VCaP (cell line): Measurements from ENCODE around the gene ASH1L.
"Not testable (repeated sequence)": the region's sequence is repeated elsewhere in the genome, so short reads cannot be mapped to it uniquely, and the experiment has no call there.

Experiments
- H3K27ac ChIP-seq: fragments of 450-650 bp; 2 replicates; pipeline ENCODE4 v1.5.1; 2017
- CTCF ChIP-seq: fragments of 450-650 bp; conservative IDR thresholded peaks from 2 replicates; pipeline ENCODE4 v1.5.1; 2017; ENCODE audit warnings: mild to moderate bottlenecking, moderate library complexity

The ASH1L gene

GRCh38 chr1:155296661-155297060 lies 265.9 kb downstream of the ASH1L start:
- no peak for TF ChIP-seq CTCF
- no peak overlapping the region for H3K27ac ChIP-seq

GRCh38 chr1:155295942-155296267 lies 266.7 kb downstream of the ASH1L start:
- H3K27ac ChIP-seq, result no peak overlapping the region
- TF ChIP-seq CTCF, result no peak

GRCh38 chr1:155295183-155295941 lies 267.2 kb downstream of the ASH1L start:
- H3K27ac ChIP-seq, result no peak overlapping the region
- TF ChIP-seq CTCF, result no peak

- TF ChIP-seq CTCF, result no peak
Observed at GRCh38 chr1:155294520-155295182, 268.0 kb downstream of the ASH1L start.

GRCh38 chr1:155293086-155293749 lies 269.4 kb downstream of the ASH1L start:
- no peak for TF ChIP-seq CTCF
- no peak overlapping the region for H3K27ac ChIP-seq

More at GRCh38 chr1:155294520-155295182, 268.0 kb downstream of the ASH1L start:
- H3K27ac ChIP-seq, result no peak overlapping the region

- H3K27ac ChIP-seq, result not testable (repeated sequence)
Observed at GRCh38 chr1:155291006-155291405, 271.6 kb downstream of the ASH1L start.

GRCh38 chr1:155287987-155288543 lies 274.5 kb downstream of the ASH1L start:
- H3K27ac ChIP-seq, result no peak overlapping the region
- TF ChIP-seq CTCF, result no peak
